HG03469 (cell line): Measurements from ENCODE around the gene B9D1.

ENCODE experiments used
- ATAC-seq: cut with Tn5 transposase; IDR thresholded peaks from one replicate; pipeline ENCODE4 v1.9.1; 2021; ENCODE audit warnings: mild to moderate bottlenecking, moderate library complexity, moderate number of reproducible peaks; ENCODE audit not compliant: unreplicated experiment

The B9D1 gene

DNA sequence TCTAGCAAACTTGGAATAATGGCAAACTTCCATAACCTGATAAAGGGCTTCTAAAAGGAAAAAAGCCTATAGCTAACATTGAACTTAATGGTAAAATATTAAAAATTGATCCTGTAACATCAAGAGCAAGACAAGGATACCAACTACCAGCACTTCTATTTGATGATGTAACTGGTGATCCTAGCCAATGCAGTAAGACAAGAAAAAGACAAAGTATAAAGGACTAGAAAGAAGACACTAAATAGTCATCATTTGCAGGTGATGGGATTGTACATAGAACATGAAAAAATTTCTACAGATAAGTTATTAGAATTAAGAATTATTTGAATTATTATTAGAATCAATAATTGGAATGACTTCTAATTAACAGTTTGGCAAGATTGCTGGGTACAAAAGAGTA lies 37.0 kb downstream of the B9D1 start:
- no peak for ATAC-seq

DNA sequence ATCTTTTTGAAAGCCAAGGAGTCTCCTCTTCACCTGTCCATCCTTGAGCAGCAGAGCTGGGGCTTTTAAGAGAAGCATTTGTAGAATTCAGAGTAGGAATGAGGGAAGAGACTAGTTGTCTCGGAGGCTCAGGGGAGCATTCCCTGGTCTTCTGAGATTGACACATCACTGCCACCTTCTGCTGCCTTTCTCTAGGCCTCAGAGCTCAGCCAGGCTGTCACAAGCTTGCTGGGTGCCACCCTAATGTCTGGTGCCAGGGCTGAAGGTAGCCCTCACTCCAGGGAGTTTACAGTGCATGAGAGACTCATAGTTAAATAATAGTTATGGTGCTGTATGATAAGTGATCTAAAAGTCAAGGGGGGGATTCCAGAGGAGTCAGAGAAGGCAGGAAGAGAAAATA lies 39.7 kb downstream of the B9D1 start:
- no peak for ATAC-seq

DNA sequence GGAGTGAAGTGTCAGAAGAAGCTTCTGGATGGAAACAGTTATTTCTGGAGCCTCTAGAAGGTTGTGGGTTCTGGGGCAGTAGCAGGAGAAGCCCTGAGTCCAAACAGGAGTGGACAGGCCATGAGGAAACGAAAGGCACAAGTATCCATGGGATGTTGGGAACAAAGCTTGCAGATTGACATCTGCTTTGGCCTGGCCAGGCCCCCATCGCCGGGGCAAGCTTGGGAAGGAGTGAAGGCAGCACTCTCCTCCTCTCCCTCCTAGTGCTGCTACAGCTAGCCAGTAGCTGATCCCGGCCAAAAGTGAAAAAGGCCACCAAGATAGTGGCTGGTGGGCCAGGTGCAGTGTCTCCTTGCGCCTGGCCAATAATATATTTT lies 40.4 kb downstream of the B9D1 start:
- no peak for ATAC-seq

DNA sequence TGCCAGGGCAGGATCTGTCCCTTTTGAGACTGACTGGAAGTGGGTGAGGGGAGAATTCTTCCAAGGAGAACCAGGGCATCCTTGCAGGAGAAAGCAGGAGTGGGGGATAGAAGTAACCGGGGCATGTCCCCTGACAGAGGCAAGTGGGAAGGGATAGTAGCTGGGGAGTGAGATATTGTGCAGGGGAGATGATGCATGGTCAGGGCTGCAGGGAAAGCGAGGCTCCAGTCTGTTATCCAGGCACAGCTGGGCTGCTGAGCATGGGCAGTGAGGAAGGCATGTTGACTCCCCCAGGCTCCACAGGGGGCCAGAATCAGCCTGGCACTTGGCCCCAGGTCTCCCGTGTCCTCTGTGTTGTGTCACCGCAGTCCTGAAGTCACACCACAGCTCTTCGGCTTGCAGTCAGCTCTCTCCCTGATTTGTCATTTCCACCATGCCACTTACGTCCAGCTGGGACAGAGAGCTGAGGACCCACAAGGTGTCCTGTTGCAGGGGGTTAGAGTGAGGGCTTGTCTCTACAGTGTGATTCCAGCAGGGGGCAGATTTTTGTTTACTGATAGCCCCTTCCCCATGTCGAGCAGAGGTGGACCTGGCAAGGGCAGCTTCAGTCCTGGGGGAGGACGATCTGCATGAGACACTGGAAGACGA lies 40.9 kb downstream of the B9D1 start:
- ATAC-seq = no peak

DNA sequence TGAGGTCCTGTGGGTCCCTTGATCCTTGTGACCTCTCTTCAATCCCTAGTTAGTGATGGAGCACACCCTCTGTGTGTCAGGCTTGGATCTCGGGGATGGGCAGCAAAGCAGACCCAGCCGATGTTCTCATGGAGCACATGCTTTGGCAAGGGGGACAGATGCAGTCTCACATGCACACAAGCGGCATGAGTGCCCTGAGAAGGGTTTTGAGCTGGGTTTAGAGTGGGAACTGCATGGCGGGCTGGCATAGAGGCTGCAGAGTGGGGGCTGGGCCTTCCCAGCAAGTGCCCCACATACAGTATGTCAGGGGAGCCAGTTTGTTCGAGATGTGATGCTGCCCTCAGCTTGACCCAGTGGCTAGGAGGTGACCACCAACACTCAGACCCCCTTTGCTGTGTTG lies 41.6 kb downstream of the B9D1 start:
- ATAC-seq = no peak

DNA sequence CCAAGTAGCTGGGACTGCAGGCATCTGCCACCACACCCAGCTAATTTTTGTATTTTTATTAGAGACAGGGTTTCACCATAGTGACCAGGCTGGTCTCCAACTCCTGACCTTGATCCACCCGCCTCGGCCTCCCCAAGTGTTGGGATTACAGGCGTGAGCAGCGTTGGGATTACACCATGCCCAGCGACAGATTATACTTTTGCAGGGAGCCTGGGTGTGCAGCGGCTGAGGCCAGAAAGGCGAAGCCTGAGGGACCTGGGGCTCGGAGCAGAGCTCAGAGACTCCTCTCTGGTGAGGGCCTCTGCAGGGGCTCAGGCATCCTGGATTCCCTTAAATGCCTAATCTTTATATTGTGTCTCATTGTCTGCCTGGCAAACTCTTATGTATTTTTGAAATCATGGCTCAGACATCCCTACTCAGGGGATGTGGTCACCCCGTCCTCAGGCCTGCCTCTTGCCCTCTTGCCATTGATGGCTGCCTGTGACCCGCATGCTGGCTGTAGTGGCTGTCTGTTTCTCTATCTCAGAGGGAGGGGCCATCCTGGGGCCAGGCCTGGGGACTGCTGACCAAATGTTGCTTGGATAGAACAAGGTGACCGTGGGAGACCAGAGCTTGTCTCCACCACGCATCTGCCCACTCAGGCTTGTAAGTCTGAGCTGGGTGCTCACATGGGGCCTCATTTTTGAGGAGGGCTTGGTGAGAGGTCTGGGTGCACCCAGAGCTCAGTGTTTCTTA lies 42.6 kb downstream of the B9D1 start:
- ATAC-seq = no peak

DNA sequence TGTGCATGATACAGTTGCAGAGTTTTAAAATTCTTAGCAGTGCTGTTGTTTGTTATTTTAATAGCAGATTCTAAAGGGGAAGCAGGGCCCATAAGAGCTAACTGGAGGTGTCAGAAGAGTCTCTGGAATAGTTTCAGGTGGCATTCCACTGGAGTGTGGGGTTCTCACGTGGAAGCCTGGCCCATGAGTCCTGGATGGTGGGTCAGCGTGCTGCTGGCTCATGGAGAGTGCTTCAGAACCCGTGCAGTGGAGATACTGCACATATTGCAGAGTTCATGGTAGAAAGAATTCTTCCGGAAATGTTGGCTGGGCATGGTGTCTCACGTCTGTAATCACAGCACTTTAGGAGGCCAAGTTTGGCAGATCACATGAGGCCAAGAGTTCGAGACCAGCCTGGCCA lies 43.9 kb downstream of the B9D1 start:
- ATAC-seq = no peak

DNA sequence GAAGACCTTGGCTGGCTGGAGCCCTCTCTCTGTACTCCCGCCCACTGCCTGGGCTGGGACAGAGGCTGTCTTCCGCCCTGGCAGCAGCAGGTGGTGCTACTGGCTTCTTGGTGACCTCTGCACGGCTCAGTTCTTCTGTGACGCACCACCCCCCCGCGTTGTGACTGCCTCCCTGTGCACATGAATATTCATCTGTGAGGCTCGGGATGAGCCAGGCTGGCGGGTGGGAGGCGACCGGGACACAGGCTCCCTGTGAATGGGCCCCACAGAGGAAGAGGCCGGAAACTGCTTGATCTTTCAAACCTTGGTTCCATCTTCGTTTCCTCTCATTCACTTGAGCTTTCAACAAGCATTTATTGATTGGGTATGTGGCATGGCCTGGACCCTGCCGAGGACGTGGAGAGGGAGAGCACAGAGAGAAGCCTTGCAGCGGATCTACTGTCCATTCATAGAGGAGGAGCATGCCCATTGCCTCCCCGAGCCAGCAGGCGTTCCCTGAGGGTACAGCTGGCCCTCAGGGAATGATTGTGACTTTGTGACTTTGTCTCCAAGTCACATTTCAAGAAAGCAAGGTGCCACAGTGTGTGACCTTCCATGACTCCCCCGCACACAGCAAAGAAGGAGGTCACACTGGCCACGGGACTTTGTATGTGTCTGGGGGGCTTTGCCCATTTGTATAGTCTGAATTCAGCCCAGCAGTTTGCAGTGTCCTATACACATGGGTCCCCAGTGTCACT lies 45.0 kb downstream of the B9D1 start:
- no peak for ATAC-seq

DNA sequence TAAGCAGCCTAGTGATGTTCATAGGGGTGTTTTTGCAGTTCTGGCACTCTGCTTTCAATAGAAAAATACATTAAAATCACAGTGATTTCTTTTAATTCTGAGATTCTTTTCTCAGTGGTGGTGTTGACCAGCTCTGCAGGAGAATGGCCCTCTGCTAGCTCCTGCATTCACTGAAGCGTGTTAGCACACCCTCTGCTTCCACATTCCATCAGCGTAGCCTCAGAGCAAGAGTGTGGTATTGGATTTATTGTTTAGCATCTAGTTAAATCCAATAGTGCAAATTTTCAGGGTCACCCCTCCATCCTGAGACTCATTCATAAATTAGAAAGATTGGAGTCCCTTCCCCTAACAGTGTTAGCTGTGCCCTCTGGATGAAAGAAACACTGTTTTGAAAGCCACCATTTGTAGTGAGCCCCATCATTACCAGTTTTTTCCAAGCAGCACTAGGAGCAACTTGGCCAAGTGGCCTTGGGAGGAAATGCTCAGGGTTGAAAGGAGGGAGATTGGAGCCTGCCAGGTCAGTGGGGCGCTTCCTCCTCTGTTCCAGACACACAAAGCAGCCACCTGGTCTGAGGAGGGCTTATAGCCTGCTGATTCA lies 45.7 kb downstream of the B9D1 start:
- no peak for ATAC-seq

DNA sequence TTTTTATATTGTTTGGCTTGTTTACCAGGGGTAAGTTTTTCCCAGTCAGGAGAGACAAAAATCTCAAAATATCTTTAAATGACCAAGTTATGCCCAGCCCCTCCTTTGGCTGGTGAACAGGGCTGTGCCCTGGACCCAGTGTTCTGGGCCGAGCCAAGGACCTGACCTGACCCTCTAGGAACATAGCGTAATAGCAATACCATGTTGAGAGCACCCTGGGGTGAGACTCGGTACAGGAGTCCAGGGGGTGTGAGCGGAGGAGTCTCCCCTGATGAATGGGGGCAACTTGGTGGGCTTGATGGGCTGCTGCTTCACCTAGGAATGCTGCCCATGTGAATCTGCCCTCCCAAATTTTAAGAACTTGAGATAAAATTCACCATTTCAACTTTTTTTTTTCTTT lies 47.4 kb downstream of the B9D1 start:
- no peak for ATAC-seq

DNA sequence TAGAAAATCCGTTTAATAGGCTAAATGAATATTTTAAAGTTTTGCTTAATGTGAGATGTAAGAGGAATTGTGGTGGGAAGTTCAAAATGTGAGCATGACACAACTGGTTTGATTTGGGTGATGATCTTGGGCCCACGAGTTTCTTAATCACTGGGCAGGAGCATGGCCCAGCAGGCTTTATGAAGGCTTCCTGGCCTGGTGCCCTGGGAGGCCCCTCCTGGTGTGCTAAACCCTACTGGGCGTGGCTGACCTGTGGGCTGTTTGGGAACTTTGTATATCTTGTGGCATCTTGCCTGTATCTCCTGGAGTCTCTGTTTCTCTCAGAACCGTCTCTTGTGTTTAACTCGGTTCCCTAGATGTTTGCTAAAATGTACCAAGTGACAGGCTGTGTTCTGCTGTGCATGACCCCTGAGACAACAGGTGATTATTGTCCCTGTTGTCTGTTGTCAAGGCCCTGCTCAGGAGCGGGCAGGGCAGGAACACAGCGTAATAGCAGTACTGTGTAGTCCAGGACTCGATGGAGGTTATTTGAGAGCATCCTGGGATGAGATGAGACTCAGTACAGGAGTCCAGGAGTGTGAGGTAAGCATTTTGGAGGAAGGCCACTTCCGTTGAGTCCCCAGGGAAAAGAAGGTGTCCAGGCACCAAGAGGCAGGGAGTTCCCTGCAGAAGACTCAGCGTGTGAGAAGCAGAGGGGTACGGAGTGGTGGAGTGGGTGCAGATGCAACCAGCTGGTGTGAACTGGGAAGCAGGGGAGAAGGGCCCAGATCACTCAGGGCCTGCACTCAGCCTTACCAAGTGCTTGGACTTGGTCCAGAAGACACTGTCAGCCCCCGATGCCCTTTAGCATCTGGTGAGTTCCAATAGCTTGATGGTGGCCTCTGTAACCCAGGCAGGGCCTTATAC lies 48.5 kb downstream of the B9D1 start:
- no peak for ATAC-seq

DNA sequence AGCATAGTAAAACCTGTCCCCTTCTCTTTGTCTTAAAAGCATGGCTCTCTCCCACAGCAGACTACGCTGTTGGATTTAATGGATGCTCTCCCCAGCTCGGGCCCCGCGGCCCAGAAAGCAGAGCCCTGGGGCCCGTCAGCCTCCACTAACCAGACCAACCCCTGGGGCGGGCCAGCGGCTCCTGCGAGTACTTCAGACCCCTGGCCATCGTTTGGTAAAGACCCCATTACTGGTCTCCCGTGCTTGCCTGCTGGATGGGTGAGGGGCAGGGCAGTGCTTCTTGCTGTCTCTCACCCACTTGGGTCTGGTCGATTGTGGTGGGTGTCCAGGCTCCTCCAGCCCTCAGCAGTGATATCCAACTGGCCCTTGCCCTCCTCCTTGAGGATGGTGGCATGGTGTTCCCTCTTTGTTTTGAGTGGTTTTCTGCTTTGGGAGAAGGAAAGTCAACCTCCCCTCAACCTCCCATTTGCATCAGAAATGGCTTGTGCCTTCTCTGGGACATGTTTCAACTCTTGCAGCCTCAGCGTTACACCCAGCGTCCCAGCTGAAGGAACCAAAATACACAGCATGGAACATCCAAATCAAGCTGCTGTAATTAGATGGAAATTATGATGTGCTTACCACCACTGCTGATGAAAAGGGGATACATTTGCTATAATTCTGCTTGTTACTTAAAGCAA lies 49.3 kb downstream of the B9D1 start:
- ATAC-seq = no peak

DNA sequence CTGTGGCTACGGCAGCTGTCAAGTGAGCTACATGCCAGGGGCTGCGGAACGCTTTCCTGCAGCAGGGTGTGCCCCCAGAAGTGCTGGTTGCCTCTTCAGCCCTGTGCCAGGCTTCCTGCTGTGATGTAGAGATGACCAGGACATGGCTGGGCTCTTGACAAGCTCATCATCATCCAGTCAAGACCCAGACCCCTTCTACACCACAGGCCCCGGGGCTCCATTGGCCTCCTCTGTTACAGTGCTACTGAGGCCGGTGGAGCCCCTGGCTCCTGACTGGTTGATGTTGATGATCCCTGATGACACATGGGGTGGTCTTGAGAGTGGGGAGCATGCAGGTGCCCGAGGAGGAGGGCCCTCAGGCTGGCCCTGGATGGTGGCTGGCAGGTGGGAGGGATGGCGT lies 50.1 kb downstream of the B9D1 start:
- ATAC-seq = no peak

DNA sequence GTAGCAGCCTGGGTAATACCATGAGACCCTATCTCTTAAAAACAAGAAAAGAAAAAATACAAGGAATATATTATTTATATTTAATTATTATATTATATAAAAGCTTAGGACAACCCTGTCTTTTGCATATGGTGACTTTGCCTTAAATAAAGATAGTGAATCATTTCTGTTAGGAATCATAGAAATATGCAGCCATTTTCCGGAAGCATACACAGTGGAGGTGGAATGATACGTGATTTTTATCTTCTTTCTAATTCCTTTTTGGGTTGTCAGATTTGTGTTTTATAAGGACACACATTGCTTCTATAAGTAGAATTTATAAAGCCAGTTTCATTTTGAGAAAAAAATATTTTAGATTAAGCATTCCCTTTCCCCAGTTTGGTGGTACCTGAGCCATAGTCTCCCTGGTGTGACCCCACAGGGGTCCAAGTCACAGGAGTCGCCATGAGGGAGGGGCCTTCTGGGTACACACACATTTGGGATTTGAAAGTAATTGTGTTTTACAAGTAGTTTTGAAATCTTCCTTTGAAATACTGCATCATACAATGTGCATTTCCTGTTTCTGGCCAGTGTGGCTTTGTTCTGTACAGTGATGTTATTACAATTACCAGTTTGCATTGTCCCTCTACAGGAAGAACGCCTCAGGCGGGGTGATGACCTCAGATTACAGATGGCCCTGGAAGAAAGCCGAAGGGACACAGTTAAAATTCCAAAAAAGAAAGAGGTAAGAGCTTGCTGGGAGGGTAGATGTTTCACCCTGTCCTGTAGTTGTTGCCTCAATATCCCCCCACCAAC lies 50.9 kb downstream of the B9D1 start:
- ATAC-seq = no peak

DNA sequence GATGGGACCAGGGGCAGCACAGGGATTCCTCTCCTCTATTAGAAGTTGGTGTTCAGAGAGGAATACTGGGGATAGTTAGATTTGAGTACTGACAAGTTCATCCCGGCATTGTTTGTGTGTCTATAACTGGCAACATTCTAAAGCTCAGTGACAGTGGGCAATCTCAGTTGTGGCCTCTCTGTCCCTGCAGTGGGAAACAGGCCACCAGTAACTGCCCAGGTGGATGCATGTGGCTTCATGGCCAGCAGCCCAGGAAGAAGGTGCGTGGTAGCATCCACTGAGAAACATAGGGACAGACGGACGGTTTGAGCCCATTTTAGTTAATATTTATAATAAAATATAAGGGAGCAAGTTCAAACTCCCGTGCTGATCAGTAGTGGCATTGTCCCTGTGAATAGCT lies 51.5 kb downstream of the B9D1 start:
- no peak for ATAC-seq

DNA sequence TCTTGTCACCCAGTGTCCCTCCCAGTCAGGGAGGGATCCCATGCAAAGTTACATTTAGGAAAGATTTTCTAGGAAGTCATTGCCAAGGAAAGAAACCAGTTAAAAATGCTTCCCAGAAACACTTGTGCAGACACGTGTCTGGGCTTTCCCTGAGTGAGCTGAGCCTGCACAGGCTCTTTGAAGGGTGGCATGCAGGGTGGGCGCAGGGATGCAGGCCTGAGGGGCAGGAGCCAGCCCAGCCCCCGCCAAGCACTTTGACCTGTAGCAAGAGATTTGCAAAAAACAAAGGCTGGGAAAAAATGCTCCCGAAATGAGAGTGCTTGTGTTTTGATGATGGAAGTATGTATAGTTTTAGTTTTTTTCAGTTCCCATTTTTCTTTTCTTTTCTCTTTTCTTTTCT lies 52.4 kb downstream of the B9D1 start:
- no peak for ATAC-seq

DNA sequence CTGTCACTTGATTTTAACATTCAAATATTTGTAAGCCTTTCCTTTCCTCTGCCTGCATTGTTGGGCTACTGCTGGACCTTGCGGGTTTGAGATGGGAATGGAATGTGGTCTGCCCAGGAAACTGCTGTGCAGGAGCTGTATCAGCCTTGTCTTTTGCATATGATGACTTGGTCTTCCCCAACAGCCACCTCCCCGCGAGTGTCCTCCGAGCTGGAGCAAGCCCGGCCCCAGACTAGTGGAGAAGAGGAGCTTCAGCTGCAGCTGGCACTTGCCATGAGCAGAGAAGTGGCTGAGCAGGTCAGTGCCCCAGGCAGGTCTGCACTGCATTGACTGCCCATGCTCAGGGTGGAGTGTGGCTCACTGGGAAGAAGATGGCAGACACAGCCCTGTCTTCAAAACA lies 52.8 kb downstream of the B9D1 start:
- no peak for ATAC-seq

DNA sequence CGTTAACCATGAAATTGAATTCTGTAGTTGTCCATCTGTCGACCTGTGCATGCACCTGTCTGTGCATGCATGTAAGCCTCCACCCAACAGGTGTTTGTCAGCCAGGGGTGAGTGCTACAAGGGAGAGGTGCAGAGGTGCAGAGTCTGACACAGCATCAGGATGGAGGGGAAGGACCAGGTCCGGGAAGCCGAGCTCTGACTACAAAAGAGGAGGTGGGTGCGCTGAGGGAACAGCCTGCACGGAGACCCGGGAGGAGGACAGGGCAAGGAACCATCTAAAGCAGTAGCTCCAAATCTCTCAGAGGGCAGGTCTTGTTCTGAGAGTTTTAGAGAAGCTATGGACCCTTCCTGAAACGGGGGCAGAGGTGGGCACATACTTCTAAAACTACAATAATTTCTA lies 54.1 kb downstream of the B9D1 start:
- ATAC-seq = no peak

DNA sequence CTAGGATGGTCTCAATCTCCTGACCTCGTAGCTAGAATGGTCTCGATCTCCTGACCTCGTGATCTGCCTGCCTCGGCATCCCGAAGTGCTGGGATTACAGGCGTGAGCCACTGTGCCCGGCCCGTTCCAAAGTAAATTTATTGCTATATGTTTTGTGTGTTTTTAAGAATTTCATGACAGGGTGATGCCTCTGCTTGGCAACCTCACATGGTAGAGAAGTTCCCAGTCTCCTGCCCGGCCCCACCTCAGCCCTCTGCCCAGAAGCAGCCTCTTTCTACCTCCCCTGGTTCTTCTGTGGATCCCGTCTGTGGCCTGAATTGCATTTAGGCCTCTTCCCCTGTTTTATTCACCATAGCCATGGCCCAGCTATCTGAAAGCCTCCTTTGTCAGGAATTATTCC lies 55.0 kb downstream of the B9D1 start:
- no peak for ATAC-seq
